Measurements from ENCODE around the gene DAPK1.

GRCh38 chr9:87549791-87550190 lies 52.1 kb downstream of the DAPK1 start:
- TF ChIP-seq, protein P1, sequence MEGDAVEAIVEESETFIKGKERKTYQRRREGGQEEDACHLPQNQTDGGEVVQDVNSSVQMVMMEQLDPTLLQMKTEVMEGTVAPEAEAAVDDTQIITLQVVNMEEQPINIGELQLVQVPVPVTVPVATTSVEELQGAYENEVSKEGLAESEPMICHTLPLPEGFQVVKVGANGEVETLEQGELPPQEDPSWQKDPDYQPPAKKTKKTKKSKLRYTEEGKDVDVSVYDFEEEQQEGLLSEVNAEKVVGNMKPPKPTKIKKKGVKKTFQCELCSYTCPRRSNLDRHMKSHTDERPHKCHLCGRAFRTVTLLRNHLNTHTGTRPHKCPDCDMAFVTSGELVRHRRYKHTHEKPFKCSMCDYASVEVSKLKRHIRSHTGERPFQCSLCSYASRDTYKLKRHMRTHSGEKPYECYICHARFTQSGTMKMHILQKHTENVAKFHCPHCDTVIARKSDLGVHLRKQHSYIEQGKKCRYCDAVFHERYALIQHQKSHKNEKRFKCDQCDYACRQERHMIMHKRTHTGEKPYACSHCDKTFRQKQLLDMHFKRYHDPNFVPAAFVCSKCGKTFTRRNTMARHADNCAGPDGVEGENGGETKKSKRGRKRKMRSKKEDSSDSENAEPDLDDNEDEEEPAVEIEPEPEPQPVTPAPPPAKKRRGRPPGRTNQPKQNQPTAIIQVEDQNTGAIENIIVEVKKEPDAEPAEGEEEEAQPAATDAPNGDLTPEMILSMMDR (IDR thresholded peaks at IDR 0.05) = no peak
- TF ChIP-seq POLR2AphosphoS5 (IDR thresholded peaks at IDR 0.05) = no peak
- TF ChIP-seq POLR2A (IDR thresholded peaks at IDR 0.05) = no peak
- TF ChIP-seq EP300 (IDR thresholded peaks at IDR 0.05) = no peak

Measured in stomach (tissue), 4 donors.